DOHH2 (cell line): ENCODE measurements around the gene SKOR2.

ENCODE experiments used
- EZH2phosphoT487 ChIP-seq: fragments of 200-600 bp; sonication (generic); IDR thresholded peaks from 2 replicates; pipeline ENCODE4 v1.6.1; 2017; ENCODE audit warnings: borderline replicate concordance, mild to moderate bottlenecking, antibody characterized with exemption, low read length, moderate library complexity, mixed read lengths
- TF ChIP-seq, protein P1 (sequence below): fragments of 200-600 bp; sonication (generic); IDR thresholded peaks from one replicate; pipeline ENCODE4 v1.5.1; 2014; ENCODE audit warnings: antibody characterized with exemption, mild to moderate bottlenecking, low read depth, low read length; ENCODE audit not compliant: poor library complexity, severe bottlenecking

DNA sequence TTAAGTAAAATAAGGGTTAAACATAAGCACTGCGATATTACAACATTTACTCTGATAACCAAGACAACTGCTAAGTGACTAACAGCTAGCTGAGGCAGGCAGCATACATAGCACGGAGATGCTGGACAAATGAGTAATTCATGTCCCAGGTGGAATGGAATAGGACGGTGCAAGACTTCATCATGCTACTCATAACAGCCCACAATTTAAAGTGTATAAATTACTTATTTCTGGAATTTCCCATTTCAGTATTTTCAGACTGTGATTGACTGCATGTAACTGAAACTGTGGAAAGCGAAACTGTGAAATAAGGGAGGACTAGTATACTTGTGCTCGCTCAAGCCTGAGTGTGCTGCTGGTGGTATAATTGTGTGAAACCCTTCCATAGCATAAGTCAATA lies 88.2 kb downstream of the SKOR2 start:
- TF ChIP-seq, protein P1, sequence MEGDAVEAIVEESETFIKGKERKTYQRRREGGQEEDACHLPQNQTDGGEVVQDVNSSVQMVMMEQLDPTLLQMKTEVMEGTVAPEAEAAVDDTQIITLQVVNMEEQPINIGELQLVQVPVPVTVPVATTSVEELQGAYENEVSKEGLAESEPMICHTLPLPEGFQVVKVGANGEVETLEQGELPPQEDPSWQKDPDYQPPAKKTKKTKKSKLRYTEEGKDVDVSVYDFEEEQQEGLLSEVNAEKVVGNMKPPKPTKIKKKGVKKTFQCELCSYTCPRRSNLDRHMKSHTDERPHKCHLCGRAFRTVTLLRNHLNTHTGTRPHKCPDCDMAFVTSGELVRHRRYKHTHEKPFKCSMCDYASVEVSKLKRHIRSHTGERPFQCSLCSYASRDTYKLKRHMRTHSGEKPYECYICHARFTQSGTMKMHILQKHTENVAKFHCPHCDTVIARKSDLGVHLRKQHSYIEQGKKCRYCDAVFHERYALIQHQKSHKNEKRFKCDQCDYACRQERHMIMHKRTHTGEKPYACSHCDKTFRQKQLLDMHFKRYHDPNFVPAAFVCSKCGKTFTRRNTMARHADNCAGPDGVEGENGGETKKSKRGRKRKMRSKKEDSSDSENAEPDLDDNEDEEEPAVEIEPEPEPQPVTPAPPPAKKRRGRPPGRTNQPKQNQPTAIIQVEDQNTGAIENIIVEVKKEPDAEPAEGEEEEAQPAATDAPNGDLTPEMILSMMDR = no peak
- TF ChIP-seq EZH2phosphoT487 = no peak
